Measurements from ENCODE around the gene EML2.
"Not testable (repeated sequence)": the region's sequence is repeated elsewhere in the genome, so short reads cannot be mapped to it uniquely, and the experiment has no call there.

The EML2 gene

GRCh38 chr19:45621389-45621788 is 17.8 kb downstream of the EML2 start:
- in situ Hi-C loops (cut with MboI; ENCODE audit: low sequenced_read_pairs) = no loop called here

- in situ Hi-C loops (cut with MboI; ENCODE audit: low sequenced_read_pairs) = no loop called here
Observed at GRCh38 chr19:45616704-45617017, 22.5 kb downstream of the EML2 start.

- in situ Hi-C loops (cut with MboI; ENCODE audit: low sequenced_read_pairs) = no loop called here
Observed at GRCh38 chr19:45615795-45616703, 23.1 kb downstream of the EML2 start.

GRCh38 chr19:45615056-45615455 is 24.1 kb downstream of the EML2 start:
- in situ Hi-C loops (cut with MboI; ENCODE audit: low sequenced_read_pairs) = not testable (repeated sequence)

- in situ Hi-C loops (cut with MboI; ENCODE audit: low sequenced_read_pairs) = no loop called here
Observed at GRCh38 chr19:45613926-45614725, 25.1 kb downstream of the EML2 start.

- in situ Hi-C loops (cut with MboI; ENCODE audit: low sequenced_read_pairs) = no loop called here
Observed at GRCh38 chr19:45608948-45609347, 30.2 kb downstream of the EML2 start.

- in situ Hi-C loops (cut with MboI; ENCODE audit: low sequenced_read_pairs) = no loop called here
Observed at GRCh38 chr19:45607071-45608029, 31.8 kb downstream of the EML2 start.

GRCh38 chr19:45601524-45602374 is 37.4 kb downstream of the EML2 start, which contains the start of gene GPR4:
GPR4 (minus strand) TSS chr19:45602212; CDS start chr19:45591866, 10,346 bp downstream.
- in situ Hi-C loops (cut with MboI; ENCODE audit: low sequenced_read_pairs) = no loop called here

- in situ Hi-C loops (cut with MboI; ENCODE audit: low sequenced_read_pairs) = no loop called here
Observed at GRCh38 chr19:45601115-45601514, 38.1 kb downstream of the EML2 start.

GRCh38 chr19:45600340-45600885 is 38.8 kb downstream of the EML2 start:
- in situ Hi-C loops (cut with MboI; ENCODE audit: low sequenced_read_pairs) = no loop called here

GRCh38 chr19:45599286-45599685 is 39.9 kb downstream of the EML2 start:
- in situ Hi-C loops (cut with MboI; ENCODE audit: low sequenced_read_pairs) = no loop called here

- in situ Hi-C loops (cut with MboI; ENCODE audit: low sequenced_read_pairs) = no loop called here
Observed at GRCh38 chr19:45598267-45599001, 40.8 kb downstream of the EML2 start.

GRCh38 chr19:45597425-45598111 is 41.6 kb downstream of the EML2 start:
- in situ Hi-C loops (cut with MboI; ENCODE audit: low sequenced_read_pairs) = no loop called here

GRCh38 chr19:45595814-45596213 is 43.4 kb downstream of the EML2 start:
- in situ Hi-C loops (cut with MboI; ENCODE audit: low sequenced_read_pairs) = no loop called here

- in situ Hi-C loops (cut with MboI; ENCODE audit: low sequenced_read_pairs) = no loop called here
Observed at GRCh38 chr19:45593520-45593919, 45.7 kb downstream of the EML2 start.

GRCh38 chr19:45592366-45592765 is 46.8 kb downstream of the EML2 start:
- in situ Hi-C loops (cut with MboI; ENCODE audit: low sequenced_read_pairs) = no loop called here

GRCh38 chr19:45591638-45592005 is 47.6 kb downstream of the EML2 start:
- in situ Hi-C loops (cut with MboI; ENCODE audit: low sequenced_read_pairs) = no loop called here

- in situ Hi-C loops (cut with MboI; ENCODE audit: low sequenced_read_pairs) = no loop called here
Observed at GRCh38 chr19:45591004-45591637, 48.1 kb downstream of the EML2 start.

Measured in HL-60/S4 (cell line).